ENCODE measurements around the gene CD38.

GRCh38 chr4:15868111-15868510 is 90.0 kb downstream of the CD38 start:
- TF ChIP-seq, protein P1, sequence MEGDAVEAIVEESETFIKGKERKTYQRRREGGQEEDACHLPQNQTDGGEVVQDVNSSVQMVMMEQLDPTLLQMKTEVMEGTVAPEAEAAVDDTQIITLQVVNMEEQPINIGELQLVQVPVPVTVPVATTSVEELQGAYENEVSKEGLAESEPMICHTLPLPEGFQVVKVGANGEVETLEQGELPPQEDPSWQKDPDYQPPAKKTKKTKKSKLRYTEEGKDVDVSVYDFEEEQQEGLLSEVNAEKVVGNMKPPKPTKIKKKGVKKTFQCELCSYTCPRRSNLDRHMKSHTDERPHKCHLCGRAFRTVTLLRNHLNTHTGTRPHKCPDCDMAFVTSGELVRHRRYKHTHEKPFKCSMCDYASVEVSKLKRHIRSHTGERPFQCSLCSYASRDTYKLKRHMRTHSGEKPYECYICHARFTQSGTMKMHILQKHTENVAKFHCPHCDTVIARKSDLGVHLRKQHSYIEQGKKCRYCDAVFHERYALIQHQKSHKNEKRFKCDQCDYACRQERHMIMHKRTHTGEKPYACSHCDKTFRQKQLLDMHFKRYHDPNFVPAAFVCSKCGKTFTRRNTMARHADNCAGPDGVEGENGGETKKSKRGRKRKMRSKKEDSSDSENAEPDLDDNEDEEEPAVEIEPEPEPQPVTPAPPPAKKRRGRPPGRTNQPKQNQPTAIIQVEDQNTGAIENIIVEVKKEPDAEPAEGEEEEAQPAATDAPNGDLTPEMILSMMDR (IDR thresholded peaks at IDR 0.05): no peak
- TF ChIP-seq ZFX (IDR thresholded peaks at IDR 0.05; ENCODE audit: borderline replicate concordance): no peak

All from 22Rv1 (cell line).